ENCODE data around the gene SLC22A16.
"Not testable (repeated sequence)": the region's sequence is repeated elsewhere in the genome, so short reads cannot be mapped to it uniquely, and the experiment has no call there.

The SLC22A16 gene

DNA sequence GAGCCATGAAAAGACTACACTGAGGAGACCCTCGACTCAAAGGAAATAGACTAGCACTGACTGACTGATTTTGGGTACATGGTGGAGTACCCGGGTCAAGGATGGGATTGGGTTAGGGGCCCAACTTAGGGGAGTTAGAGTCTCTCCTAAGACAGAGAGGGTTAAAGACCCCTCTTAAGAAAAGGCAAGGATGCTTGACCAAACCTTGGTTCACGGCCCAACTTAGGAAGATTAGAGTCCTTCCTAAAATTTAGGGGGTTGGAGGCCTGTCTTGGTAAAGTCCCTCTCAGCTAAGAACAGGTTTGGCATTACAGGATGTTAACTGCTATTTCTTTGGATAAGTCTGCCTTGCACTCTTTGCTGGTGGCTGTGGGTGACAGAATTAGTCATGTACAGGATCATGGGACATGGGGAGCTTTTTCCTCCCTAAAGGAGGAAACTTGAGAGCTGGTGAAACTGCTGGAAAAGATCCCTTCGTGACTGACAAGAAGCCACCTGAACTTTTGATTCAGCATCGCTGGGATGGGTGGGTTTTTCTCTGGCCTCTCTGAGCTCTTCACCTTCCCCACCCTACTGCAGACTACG, 12.3 kb upstream of the SLC22A16 start:
- no peak for DNase-seq

DNA sequence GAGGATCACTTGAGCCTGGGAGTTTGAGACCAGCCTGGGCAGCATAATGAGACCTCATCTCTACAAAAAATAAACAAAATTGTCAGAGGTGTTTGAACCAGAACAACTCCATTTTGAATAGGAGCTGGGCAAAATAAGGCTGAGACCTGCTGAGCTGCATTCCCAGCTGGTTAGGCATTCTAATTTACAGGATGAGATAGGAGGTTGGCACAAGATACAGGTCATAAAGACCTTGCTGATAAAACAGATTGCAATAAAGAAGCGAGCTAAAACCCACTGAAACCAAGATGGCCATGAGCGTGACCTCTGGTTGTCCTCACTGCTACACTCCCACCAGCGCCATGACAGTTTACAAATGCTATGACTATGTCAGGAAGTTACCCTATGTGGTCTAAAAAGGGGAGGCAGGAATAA, 11.6 kb upstream of the SLC22A16 start:
- not testable (repeated sequence) for DNase-seq

DNA sequence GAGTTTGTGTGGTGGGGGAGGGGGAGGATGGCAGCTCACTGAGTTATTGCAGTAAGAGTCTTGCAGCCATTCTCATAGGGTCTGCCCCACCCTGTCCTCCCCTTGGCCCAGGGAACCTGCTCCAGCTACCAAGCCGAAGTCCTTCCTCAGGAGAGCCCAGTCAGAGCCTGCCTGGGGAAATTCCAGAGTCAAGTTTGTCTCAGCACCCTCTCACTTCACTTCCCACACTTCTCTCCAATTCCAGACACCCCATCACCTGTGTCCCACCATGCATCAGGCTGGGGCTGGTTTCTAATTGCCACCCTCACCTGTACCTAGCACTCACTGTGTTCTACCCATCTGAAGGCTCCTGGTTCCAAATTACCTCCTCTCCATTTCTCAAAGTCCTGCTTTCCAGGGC, 10.3 kb upstream of the SLC22A16 start:
- DNase-seq, result no peak

DNA sequence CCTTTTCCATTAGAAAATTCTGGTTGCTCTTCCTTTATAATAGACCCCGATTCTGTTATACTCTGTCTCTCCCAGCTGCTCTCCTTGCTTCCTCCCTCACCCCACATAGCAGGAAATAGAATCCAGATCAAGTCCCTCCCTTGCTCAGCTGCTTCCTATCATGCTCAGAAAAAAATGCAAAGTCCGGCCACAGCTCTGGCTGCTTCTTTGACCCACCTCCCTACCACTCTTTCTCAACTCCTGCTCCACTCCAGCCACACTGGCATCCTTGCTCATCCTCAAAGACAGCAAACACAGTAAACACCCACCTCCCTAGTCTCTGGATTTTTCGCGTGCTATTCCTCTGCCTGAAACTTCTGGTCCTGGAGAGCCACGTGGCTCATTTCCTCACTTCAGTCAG, 9.1 kb upstream of the SLC22A16 start:
- DNase-seq, result peak; percentile 71

DNA sequence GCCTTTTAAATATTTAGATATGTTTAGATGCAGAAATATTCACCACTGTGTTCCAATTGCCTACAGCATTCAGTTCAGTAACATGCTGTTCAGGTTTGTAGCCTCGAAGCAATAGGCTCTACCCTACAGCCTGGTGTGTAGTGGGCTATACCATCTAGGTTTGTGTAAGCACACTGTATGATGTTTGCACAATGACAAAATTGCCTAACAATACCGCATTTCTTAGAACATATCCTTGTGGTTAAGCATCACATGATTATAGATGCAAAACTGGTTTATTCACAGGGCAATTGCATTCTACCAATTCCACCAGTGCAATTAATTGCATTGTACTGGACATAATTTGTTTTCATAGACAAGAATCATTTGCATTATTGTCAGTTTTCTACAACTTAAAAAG, 7.9 kb upstream of the SLC22A16 start:
- DNase-seq, result peak; percentile 97

DNA sequence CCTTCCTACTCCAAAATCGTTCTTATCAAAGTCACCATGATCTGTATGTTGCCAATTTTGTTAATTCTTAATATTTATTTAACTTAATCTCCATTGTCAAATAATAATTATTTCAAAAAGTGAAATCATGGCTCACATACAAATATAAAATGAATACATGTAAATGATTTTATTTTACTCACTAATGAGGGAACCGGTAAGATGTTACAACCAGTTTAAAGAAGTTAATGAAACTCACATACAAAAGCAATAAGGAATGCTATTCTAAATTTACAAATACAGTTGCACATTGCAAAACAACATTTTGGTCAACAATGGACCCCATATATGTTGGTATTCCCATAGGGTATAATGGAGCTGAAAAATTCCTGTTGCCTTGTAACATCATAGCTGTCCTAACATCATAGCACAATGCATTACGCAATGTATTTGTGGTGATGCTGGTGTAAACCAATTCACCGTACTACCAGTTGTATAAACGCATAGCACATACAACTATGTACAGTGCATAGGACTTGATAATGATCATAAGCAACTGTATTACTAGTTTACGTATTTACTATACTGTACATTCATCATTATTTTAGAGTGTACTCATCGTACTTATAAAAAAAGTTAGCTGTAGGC, 6.5 kb upstream of the SLC22A16 start:
- peak; percentile 55 for DNase-seq

DNA sequence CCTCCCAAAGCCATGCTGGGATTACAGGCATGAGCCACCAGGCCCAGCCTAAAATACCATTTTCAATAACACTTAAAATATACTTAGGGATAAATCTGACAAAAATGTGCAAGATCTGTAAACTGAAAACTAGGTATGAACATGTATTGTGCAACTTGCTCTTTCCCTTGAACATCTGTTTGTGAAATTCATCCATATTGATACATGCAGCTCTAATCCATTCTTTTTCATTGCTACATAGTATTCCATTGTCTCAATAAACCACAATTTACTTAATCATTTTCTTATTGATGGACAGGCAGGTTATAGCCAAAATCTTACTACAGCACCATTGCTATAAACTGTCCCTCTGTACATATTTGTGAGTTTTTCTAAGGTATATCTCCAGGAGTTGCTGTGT, 4.7 kb upstream of the SLC22A16 start:
- DNase-seq, result no peak

DNA sequence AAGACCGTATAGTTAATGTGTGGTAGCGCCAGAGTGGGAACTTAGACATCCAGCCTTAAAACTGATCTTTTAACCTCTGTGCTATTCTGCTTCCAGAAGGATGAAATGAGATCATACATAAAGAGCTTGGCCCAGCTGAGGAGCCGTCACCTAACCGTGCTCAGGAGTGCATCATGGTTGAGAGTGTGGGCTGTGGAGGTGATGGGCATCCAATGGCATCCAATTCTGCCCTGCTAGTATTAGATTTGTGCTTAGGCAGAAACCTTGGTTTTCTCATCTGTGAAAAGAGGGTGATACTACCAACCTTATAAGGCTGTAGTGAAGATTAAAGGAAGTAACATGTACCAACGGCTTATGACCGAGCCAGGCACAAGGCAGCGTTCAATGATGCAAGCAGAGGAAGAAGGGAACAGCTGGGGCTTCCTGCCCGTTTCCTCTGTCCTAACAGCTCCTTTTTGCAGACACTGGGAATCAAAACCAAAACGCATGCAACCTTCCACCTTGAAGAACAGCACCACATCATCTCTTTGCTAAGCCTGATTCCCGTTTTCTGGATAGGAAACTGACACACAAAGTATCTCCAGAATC, 1.3 kb downstream of the SLC22A16 start:
- DNase-seq, result peak; percentile 96

DNA sequence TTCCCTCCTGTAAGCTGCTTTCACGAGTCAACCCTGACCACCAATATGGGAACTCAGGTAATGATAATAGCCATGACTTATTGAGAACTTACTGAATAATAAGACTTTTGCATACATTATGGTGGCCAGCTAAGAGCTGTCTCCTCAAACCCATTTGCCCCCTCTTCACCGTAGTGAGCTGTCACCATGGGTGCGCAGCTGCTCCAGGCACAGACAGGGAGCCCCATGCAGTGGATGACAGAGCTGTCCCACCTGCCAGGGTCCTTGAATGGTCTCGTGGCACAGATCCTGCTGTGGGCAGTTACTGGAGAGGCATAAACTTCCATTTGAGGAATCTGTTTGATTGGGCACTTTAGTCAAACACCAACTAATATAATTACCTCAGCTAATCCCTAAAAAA, 1.9 kb downstream of the SLC22A16 start:
- DNase-seq, result no peak

DNA sequence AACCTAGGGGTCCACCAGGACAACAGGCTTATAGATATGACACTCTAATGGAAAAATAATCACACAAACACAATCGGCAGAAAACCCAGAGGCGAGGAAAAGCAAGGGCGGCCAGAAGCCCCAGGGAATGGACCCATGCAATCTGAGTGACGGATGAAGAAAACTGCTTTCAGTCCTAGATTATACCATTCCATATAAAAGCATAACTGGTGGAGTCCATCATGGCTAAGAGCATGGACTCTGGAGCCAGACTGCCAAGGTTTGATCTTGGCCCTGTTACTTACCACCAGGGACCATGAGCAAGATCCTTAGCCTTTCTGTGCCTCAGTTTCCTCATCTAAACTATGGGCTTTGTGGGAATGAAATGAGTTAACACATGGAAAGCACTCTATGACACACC, 3.7 kb downstream of the SLC22A16 start:
- DNase-seq, result no peak

DNA sequence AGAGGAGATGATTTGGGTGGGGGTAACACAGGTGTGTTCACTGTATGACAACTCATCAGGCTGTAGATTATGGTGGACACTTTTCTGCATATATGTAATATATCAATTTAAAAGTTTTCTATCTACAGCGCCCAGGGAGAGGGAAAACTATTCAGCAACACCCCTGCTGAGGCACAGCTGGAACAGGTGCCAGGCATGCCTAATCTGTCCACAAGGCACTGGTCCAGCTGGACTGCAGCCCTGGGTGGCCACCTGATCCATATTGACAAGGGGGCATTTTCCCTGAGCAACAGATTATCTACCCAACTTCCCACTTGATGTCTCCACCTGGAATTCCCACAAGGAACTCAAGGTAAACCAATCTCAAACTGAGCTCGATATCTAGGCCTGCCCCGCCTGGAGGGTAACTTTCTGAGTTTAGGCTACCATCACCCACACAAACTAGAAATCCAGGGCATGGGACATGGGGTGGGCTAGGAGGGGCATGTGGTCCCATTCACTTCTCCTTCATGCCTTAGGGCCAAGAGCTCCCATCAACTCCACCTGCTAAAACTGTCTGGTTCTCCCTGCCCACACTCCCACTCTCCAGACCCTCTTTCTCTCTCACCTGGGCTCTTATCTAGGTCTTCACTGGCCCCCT, 4.6 kb downstream of the SLC22A16 start:
- DNase-seq, result no peak

DNA sequence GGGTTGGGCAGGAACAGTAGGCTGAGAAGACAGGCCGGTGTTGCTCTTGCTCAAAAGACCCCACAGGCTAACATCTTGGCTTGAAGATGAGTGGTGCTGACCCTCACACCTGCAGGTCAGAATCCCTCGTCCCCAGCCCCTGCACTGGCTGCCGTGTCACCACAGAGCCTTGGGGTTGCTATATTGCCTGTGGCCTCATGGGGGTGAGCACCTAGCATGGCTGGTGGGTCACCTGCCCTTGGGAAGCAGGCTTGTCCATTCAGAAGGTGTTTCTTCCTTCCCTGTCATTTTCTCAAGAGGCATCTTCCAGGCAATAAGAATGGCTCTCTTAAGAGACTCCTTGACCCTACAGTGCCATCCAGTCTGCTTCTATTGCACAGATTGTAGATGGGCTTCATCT, 7.7 kb downstream of the SLC22A16 start:
- no peak for DNase-seq

DNA sequence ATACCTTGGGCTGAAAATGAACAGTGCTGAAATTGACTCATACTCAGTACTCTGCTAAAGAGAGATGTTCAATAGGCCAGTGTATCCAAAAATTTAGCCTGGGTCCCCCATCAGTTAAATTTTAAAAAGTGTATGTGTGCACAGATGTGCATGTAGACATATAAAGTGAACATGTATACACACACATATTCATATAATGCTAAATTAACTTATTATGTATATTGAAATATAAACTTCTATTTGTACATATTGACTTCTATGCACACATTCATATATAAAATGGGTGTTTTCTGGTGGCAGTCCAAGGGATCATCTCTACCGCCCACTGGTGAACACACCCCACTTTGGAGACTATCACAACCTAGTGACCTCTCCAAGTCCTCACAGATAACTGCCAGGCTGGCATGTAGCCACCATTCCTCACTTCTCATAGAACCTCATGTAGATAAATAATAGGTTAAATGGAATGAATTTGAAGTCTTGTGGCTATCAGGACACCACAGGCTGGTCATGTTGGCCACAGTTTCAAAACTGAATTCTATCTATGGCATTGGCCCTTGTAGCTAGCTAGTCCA, 8.8 kb downstream of the SLC22A16 start:
- DNase-seq, result no peak

DNA sequence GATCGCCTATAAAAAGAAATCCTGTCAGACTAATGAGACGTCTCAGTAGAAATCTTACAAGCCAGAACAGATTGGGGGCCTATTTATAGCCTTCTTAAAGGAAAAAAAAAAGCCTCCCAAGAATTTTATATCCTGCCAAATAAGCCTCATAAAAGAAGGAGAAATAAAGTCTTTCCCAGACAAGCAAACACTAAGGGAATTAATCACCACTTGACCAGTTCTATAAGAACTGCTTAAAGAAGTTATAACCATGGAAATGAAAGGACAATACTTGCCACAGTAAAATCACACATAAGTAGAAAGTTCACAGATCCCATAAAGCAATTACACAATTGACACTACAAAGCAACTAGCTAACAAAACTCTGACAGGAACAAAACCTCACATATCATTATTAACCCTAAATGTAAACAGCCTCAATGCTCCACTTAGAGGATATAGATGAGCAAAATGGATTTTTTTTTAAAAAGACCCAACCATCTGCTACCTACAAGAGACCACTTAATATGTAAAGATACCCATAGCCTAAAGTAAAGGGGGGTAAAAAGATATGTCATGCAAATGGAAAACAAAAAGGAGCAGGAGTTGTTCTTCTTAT, 13.4 kb downstream of the SLC22A16 start:
- no peak for DNase-seq

DNA sequence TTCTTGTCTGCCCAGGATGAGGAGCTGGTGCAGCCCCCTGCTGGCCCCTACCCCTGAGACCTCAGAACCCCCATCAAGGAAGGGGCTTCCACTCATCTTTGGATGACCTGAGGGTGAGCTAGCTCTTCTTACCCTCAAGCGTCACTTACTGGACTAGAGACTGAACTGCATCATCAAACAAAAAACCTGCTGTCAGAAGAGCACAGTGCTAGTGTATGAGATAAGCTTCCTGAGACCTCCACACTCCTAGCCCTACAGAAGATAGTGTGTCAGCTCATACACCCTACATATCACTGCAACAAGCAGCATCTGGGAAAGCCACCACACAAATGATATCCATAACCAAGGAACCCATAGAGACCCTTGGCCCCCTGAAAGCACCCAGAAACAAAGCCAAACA, 15.0 kb downstream of the SLC22A16 start:
- DNase-seq, result no peak

DNA sequence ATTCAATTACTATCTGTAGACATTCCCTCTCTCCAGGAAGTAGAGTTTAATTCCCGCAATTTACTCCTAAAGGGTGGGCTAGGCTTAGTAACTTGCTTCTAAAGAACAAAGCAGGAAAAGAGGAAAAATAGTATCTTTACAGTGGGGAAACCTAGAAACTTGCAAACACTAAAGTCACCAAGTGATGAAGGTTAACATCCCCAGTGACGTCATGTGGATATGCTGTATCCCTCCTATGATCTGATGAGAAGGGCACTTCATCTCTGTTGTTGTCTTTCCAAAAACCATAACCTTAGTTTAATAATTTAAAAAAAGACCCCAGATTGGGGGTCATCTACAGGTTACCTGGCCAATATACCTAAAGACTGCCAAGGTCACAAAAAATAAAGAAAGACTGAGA, 17.3 kb downstream of the SLC22A16 start:
- no peak for DNase-seq

DNA sequence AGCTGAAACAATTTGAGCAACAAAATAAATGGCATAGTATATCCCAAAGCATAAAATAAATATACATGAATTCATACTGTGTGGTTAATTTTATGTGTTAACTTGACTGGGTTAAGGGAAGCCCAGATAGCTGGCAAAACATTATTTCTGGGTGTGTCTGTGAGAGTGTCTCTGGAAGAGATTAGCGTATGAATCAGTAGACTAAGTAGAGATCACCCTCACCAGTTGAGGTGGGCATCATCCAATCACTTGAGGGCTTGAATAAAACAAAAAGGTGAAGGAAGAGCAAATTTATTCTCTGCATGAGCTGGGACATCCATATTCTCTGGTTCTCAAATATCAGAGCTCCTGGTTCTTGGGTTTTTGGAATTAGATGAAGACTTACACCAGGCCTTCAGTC, 17.9 kb downstream of the SLC22A16 start:
- DNase-seq, result no peak

DNA sequence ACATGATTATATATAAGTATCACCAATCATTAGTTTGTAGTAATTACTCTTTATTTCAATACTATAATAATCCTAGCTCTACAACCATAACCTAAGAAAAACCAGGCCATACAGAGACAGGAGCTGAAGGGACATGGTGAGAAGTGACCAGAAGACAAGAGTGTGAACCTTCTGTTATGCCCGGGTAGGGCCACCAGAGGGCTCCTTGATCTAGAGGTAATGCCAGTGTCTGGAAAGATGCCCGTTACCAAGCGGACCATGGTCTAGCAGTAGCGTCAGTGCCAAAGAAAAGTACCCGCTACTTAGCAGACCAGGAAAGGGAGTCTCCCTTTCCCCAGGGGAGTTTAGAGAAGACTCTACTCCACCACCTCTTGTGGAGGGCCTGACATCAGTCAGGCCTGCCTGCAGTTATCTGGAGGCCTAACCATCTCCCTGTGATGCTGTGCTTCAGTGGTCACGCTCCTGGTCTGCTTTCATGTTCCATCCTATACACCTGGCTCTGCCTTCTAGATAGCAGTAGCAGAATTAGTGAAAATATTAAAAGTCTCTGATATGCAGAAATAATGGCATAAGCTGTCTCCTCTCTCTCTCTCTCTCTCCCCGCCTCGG, 18.7 kb downstream of the SLC22A16 start:
- peak; percentile 23 for DNase-seq

DNA sequence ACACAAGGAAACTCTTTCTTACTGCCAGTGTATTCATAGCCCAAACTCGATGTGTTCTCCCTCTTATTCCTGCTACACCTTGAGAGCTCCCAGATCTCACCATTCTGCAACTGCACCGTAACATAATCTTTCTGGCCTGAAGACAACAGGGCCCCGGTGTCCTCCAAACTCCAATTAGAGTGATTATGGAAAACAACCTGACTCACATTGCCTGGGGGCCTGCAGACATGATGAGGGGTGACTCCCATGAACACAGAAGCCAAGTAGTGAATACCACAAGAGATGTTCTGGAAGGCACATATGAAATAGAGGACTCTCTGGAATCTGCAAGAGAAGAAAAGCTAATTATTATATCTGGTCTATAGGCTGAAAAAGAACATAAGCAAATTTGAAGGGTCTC, 19.7 kb downstream of the SLC22A16 start:
- DNase-seq, result no peak

DNA sequence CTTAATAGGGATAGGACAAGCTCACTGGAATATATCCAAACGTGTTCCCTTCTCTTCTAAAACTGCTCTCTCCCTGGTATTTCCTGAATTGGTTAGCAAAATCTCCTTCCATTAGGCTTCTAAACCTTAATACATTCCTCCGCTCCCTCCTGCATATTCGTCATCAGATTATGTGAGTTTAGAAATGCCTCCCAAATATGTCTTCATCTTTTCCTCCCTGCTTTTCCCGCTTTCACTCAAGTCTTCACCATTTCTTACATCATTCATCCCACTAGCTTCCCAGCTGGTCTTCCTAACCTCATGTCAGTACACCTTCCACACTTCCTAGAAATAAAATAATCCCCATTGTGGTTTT, 26.9 kb downstream of the SLC22A16 start:
- DNase-seq, result no peak

DNA sequence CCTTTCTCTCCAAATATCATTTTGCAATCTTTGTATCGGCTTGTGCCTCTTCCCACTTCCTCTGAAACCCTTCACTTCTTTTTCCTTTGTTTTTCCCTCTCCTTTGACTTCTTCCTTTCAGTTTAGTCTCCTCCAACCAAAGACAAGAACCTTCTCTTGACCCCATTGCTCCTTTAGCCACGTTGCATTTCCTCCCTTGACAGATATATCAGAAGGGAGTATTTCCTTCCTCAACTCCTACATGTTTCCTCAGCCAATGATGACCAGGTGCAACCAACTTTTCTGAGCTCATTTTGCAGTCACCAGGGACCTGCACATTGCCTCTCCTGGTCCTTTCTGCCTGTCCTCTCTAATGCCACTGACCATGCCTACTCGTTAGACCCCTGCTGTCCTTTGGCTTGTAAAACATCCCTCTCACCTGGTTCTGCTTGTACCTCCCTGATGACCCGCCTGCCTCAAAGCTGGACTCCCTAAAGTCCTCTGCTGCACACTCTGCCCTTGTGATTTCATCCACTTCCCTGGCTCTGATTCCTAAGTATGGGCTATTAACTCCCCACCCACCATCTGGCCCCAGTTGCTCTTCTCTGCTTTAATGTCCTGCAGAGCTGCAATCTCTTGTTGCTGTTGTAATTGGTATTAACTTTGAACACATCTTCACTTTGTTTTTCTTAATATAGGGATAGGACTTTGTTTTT, 27.4 kb downstream of the SLC22A16 start:
- peak; percentile 86 for DNase-seq

DNA sequence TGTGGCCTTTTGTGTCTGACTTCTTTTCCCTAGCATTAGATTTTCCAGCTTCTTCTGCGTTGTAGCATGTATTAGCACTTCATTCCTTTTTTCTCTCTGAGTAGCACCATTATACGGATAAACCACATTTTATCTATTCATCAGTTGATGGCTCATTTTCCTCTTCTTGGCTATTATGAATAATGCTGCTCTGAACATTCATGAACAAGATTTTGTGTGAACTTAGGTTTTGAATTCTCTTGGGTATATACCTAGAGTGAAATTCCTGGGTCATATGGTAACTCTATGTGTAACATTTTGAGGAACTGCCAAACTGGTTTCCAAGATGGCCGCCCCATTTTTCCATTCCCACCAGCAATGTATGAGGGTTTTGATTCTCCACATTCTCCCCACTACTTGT, 28.7 kb downstream of the SLC22A16 start:
- DNase-seq, result no peak

DNA sequence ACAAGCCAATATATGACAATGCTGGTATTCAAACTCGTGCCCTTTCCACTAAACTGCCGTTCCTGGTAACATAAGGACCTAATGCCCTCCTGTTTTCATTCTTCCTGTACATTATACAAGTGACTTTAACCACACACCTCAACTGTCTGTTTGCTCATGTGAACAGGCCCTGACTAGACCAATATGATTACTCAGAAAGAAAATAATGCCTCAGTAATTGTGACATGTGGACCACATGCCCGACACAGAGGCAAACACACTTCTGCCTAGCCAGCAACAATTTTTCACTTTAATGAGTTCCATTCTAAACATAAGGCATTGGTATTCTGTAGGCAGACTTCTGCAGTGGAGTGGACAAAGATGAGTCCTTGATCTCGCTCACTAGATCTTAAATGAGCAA, 30.0 kb downstream of the SLC22A16 start:
- DNase-seq, result no peak

All from MV-4-11 (cell line).